H1 (cell line): ENCODE measurements around the gene WDR1. TPM values are rescaled to one million over a fixed set of nuclear protein-coding genes. Genes with fewer than 3 reads are reported as not detected.

Source experiments
- CTCF ChIA-PET: fragments of 300-600 bp; sonication (Branson Sonifier 250); formaldehyde crosslinking; loops from one replicate; lab custom pipeline; 2021; ENCODE audit not compliant: partially characterized antibody; lab: Charles Lee
- POLR2A ChIA-PET: fragments of 300-600 bp; sonication (Branson Sonifier 250); formaldehyde crosslinking; loops from one replicate; lab custom pipeline; 2021; ENCODE audit warnings: inconsistent platforms; ENCODE audit not compliant: partially characterized antibody; lab: Charles Lee
- DNase-seq, 2 experiments: peaks; one replicate each; pipeline versions ENCODE4 v3.0.0 to v3.0.0-alpha.2; 2010 to 2022; ENCODE audit warnings: low spot score in 2 of 2, low read depth in 1 of 2, mixed read lengths in 1 of 2
- FAIRE-seq: peaks from 2 replicates; lab custom pipeline; 2011; peaks lifted over from hg19 to GRCh38; lab: Jason Lieb, UNC
- H2AFZ ChIP-seq: 2 replicates; pipeline ENCODE4 v1.8.1; 2012; ENCODE audit warnings: low read length, inconsistent platforms
- H2AK5ac ChIP-seq: 2 replicates; pipeline ENCODE4 v1.6.1; 2013; ENCODE audit warnings: low read depth, low read length
- H2BK120ac ChIP-seq: replicated peaks from 2 replicates; pipeline ENCODE3; 2013; ENCODE audit warnings: low read depth, low read length, inconsistent platforms
- H2BK12ac ChIP-seq: 2 replicates; pipeline ENCODE4 v1.6.1; 2013; ENCODE audit warnings: low read depth, low read length
- H2BK15ac ChIP-seq: 2 replicates; pipeline ENCODE4 v1.6.1; 2013; ENCODE audit warnings: low read length
- H2BK20ac ChIP-seq: 2 replicates; pipeline ENCODE4 v1.6.1; 2013; ENCODE audit warnings: low read length
- H2BK5ac ChIP-seq: 2 replicates; pipeline ENCODE4 v1.6.1; 2013; ENCODE audit warnings: low read depth, low read length
- H3K14ac ChIP-seq: 2 replicates; pipeline ENCODE4 v1.6.1; 2013; ENCODE audit warnings: inconsistent platforms; ENCODE audit not compliant: insufficient read length
- H3K18ac ChIP-seq: 2 replicates; pipeline ENCODE4 v1.6.1; 2013; ENCODE audit warnings: low read length; ENCODE audit errors: extremely low read depth
- H3K23ac ChIP-seq: 2 replicates; pipeline ENCODE4 v1.6.1; 2013; ENCODE audit warnings: inconsistent platforms; ENCODE audit not compliant: insufficient read length
- H3K23me2 ChIP-seq: 2 replicates; pipeline ENCODE4 v1.6.1; 2013; ENCODE audit warnings: low read depth, low read length
- H3K27ac ChIP-seq: 2 replicates; pipeline ENCODE4 v1.6.1; 2011; ENCODE audit warnings: low read depth, low read length, inconsistent platforms
- H3K27me3 ChIP-seq, 4 experiments: replicated peaks in 1 of 4; 1 replicate in 1 of 4; 2 replicates in 3 of 4; pipeline versions ENCODE4 v1.6.1 to v1.8.1; 2011 to 2013; ENCODE audit warnings: low read length in 3 of 4, mild to moderate bottlenecking in 3 of 4, inconsistent platforms in 2 of 4, mixed read lengths in 2 of 4, moderate library complexity in 1 of 4; ENCODE audit not compliant: control insufficient read depth in 3 of 4, insufficient read depth in 3 of 4; ENCODE audit errors: extremely low read depth in 1 of 4
- H3K36me3 ChIP-seq, 4 experiments: 2 replicates each; pipeline versions ENCODE4 v1.6.1 to v1.8.1; 2011 to 2013; ENCODE audit warnings: mild to moderate bottlenecking in 4 of 4, low read length in 3 of 4, moderate library complexity in 2 of 4, control low read depth in 1 of 4, inconsistent platforms in 1 of 4; ENCODE audit not compliant: insufficient read depth in 4 of 4, control insufficient read depth in 2 of 4
- H3K4ac ChIP-seq: replicated peaks from 2 replicates; pipeline ENCODE3; 2013; ENCODE audit warnings: low read length, low read depth, mixed read lengths, inconsistent platforms; ENCODE audit not compliant: insufficient read length
- H3K4me1 ChIP-seq, 4 experiments: replicated peaks in 1 of 4; 1 replicate in 1 of 4; 2 replicates in 3 of 4; pipeline versions ENCODE4 v1.6.1 to v1.8.1; 2011 to 2013; ENCODE audit warnings: low read length in 3 of 4, inconsistent platforms in 2 of 4, mixed read lengths in 1 of 4; ENCODE audit not compliant: insufficient read depth in 4 of 4, control insufficient read depth in 3 of 4
- H3K4me2 ChIP-seq, 2 experiments: 2 replicates each; pipeline versions ENCODE4 v1.6.1 to v1.8.1; 2011 to 2013; ENCODE audit warnings: low read depth in 2 of 2, low read length in 2 of 2, control low read depth in 1 of 2, inconsistent platforms in 1 of 2, mild to moderate bottlenecking in 1 of 2; ENCODE audit not compliant: insufficient read depth in 1 of 2
- H3K4me3 ChIP-seq, 4 experiments: fragments of 200-600, 300-600 bp in 1 of 4; sonication (generic), shearing (Covaris generic), sonication (Bioruptor Twin) in 1 of 4; 2 replicates each; pipeline versions ENCODE4 v1.5.1 to v1.8.1; 2011 to 2016; ENCODE audit warnings: low read length in 4 of 4, low read depth in 3 of 4, control low read depth in 2 of 4, inconsistent platforms in 2 of 4, mild to moderate bottlenecking in 2 of 4, mixed read lengths in 1 of 4, moderate library complexity in 1 of 4; ENCODE audit not compliant: insufficient read depth in 2 of 4; ENCODE audit errors: extremely low read depth in 1 of 4
- H3K56ac ChIP-seq: replicated peaks from 2 replicates; pipeline ENCODE3; 2013; ENCODE audit warnings: low read depth, mild to moderate bottlenecking, mixed read lengths, low read length, inconsistent platforms; ENCODE audit not compliant: insufficient read length
- H3K79me1 ChIP-seq: 2 replicates; pipeline ENCODE4 v1.6.1; 2013; ENCODE audit warnings: low read depth, low read length, control low read depth
- H3K79me2 ChIP-seq, 2 experiments: 2 replicates each; pipeline versions ENCODE4 v1.6.1 to v1.8.1; 2012 to 2013; ENCODE audit warnings: low read length in 2 of 2, mild to moderate bottlenecking in 2 of 2, inconsistent platforms in 1 of 2; ENCODE audit not compliant: insufficient read depth in 2 of 2, control insufficient read depth in 1 of 2
- H3K9ac ChIP-seq, 4 experiments: replicated peaks in 1 of 4; 1 replicate in 1 of 4; 2 replicates in 3 of 4; pipeline versions ENCODE4 v1.6.1 to v1.8.1; 2011 to 2013; ENCODE audit warnings: low read depth in 3 of 4, low read length in 3 of 4, control low read depth in 2 of 4, mild to moderate bottlenecking in 2 of 4, moderate library complexity in 2 of 4, inconsistent platforms in 1 of 4; ENCODE audit errors: extremely low read depth in 1 of 4
- H3K9me3 ChIP-seq, 2 experiments: 2 replicates each; pipeline versions ENCODE4 v1.6.1 to v1.8.1; 2012 to 2013; ENCODE audit warnings: mild to moderate bottlenecking in 2 of 2, moderate library complexity in 2 of 2, control low read depth in 1 of 2, inconsistent platforms in 1 of 2, low read depth in 1 of 2, low read length in 1 of 2, mixed read lengths in 1 of 2; ENCODE audit not compliant: insufficient read depth in 2 of 2
- H4K20me1 ChIP-seq, 2 experiments: replicated peaks in 1 of 2; 2 replicates each; pipeline versions ENCODE3 to v1.8.1; 2011 to 2013; ENCODE audit warnings: inconsistent platforms in 2 of 2, low read length in 2 of 2, mild to moderate bottlenecking in 1 of 2; ENCODE audit not compliant: insufficient read depth in 2 of 2, control insufficient read depth in 1 of 2
- H4K5ac ChIP-seq: 2 replicates; pipeline ENCODE4 v1.6.1; 2013; ENCODE audit warnings: low read length, low read depth, mixed read lengths, inconsistent platforms; ENCODE audit not compliant: insufficient read length
- H4K8ac ChIP-seq: 2 replicates; pipeline ENCODE4 v1.8.0; 2013; ENCODE audit warnings: mild to moderate bottlenecking, moderate library complexity, low read length, inconsistent platforms; ENCODE audit not compliant: insufficient read depth; ENCODE audit errors: extremely low read depth
- H4K91ac ChIP-seq: replicated peaks from 2 replicates; pipeline ENCODE3; 2013; ENCODE audit warnings: low read length, mixed read lengths, inconsistent platforms; ENCODE audit not compliant: insufficient read length
- CHD2 ChIP-seq: IDR thresholded peaks from 2 replicates; pipeline ENCODE4 v1.6.1; 2012; ENCODE audit warnings: low read length, improper control_type of control experiment
- EZH2 ChIP-seq: fragments of 200-600 bp; sonication (generic); IDR thresholded peaks from 2 replicates; pipeline ENCODE4 v1.7.1; 2012; ENCODE audit warnings: low read depth, mild to moderate bottlenecking, moderate library complexity, low read length, inconsistent platforms; ENCODE audit not compliant: severe bottlenecking
- GTF2F1 ChIP-seq: IDR thresholded peaks from 2 replicates; pipeline ENCODE4 v1.6.1; 2012; ENCODE audit warnings: low read depth, low read length, improper control_type of control experiment, borderline replicate concordance
- NANOG ChIP-seq: IDR thresholded peaks from 2 replicates; pipeline ENCODE4 v1.6.1; 2011; ENCODE audit warnings: low read length, low read depth, mild to moderate bottlenecking, inconsistent platforms; ENCODE audit not compliant: insufficient read depth, poor library complexity, severe bottlenecking
- TBP ChIP-seq: IDR thresholded peaks from 2 replicates; pipeline ENCODE4 v1.6.1; 2011; ENCODE audit warnings: low read depth, low read length, improper control_type of control experiment
- WGBS, 2 experiments: shearing (Covaris generic) in 1 of 2; methylation state at CpG; one replicate each; pipeline versions ENCODE4 v1.1.6 to v1.1.7; 2013 to 2015; ENCODE audit warnings: low lambda C conversion rate in 2 of 2, mixed read lengths in 2 of 2, inconsistent platforms in 1 of 2, low coverage in 1 of 2, missing lambda C conversion rate in 1 of 2; ENCODE audit not compliant: insufficient replicate concordance in 2 of 2, insufficient coverage in 1 of 2, insufficient read length in 1 of 2; ENCODE audit errors: extremely low coverage in 1 of 2, missing lambda C conversion rate in 1 of 2; 5-methylcytosine and 5-hydroxymethylcytosine counted together
- polyA plus RNA-seq, 7 experiments: library from polyadenylated mRNA; depleted of rRNA in 3 of 7; stranded (reverse) in 5 of 7; unstranded in 2 of 7; fragments of >200 nt in 5 of 7; fragments of 200-250 nt in 2 of 7; gene quantifications; 1 replicate in 5 of 7; 2 replicates in 1 of 7; 4 replicates in 1 of 7; pipeline versions ENCODE4 v1.2.1 to v1.2.3, GENCODE V29; 2011 to 2013; ENCODE audit warnings: missing spikeins in 2 of 7, mixed read lengths in 2 of 7
- total RNA-seq: library from RNA; stranded (reverse); fragmentation: NEBNext Ultra II Directional; extraction: Animal tissue kit (Norgen Biotek cat#: 25700); gene quantifications from 2 replicates; pipeline ENCODE4 v1.2.1, GENCODE V29; 2021

WDR1 gene
- total and polyA plus RNA-seq, 2 of the 8 experiments (the other 6 are each of a cell fraction or from before 2014, with no cell fraction given) = 315 to 377 TPM

DNA sequence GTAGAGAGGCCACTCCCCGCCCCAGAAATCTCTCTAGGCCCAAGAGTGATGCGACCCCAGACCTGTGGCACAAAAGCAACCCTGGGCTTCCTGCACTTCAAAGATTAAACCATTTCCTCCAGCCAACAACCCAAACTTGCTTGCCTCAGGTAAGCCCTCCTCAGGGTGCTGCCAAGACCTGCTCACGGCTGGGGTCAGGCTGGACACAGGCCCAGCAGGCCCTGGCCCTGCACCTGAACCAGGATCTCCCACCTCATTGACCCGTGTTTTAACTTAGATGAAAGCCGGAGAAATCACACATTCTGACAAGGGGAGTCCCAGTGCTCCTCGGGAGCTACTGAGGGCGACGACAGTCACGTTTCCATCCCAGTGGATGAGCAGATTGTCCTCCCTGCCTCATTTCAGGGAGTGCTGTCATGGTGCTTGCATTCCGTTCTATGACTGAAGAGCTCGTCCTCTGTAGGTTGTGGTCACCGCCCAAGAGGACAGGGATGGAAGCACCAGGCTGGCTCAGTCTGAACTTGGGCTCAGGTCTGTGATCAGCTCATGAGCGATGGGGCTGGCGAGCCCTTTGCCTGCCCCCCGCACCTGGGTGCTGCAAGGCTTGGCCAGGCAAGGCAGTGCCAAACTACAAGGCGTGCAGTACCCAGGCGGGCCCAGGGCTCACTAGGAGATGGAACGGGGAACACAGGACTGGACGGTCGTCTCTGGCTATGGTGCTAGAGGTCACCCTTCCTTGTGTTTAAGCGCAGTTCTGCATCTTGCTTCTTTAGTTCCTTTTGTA is 25.9 kb downstream of the WDR1 start:
- no peaks in the 10 kb centered on the region; the same call in 1 of the 2 replicates for H3K23me2 ChIP-seq
- H2BK120ac ChIP-seq = no peak overlapping the region
- peaks cover 47 to 89% (median 75%) of the 10 kb centered on the region in 4 experiments for H3K36me3 ChIP-seq
- H3K4ac ChIP-seq = no peak overlapping the region
- H3K4me2 ChIP-seq = no peak overlapping the region
- FAIRE-seq (no peak), DNase-seq (no peak)
- H3K79me1 ChIP-seq = peaks cover 27% of the 10 kb centered on the region
- no peak for TF ChIP-seq GTF2F1
- no peak for TF ChIP-seq NANOG
- no peak for TF ChIP-seq EZH2
- no peak for TF ChIP-seq CHD2
- no peak for TF ChIP-seq TBP
- no peak overlapping the region for H3K9ac ChIP-seq
- H3K9me3 ChIP-seq = no peaks in the 10 kb centered on the region
- no peak overlapping the region for H2BK5ac ChIP-seq
- no peak overlapping the region for H2BK15ac ChIP-seq
- no peaks in the 10 kb centered on the region for H3K27me3 ChIP-seq
- H3K23ac ChIP-seq = no peak overlapping the region
- no peak overlapping the region for H2BK12ac ChIP-seq
- POLR2A ChIA-PET = interaction anchor here (0.6 to 14.7 kb wide), 5 partner anchors 18 to 352 kb away, joined by 3 to 197 read pairs (median 6); partner anchors contain the start of gene WDR1
- no peak overlapping the region for H4K91ac ChIP-seq
- CTCF ChIA-PET = interaction anchor here (1.0 to 4.5 kb wide), 9 partner anchors 8 to 96 kb away, joined by 3 to 29 read pairs (median 10); no protein-coding TSS in a partner anchor
- no peak overlapping the region for H3K27ac ChIP-seq
- H3K56ac ChIP-seq = no peak overlapping the region
- 87% methylated on average over 21 of the region's 21 CpGs; no CpG with 5 or more reads in 1 of the 2 experiments for WGBS, 2 experiments
- H2AFZ ChIP-seq = no peak overlapping the region
- H3K18ac ChIP-seq = no peak overlapping the region
- H3K14ac ChIP-seq = no peak overlapping the region
- H4K20me1 ChIP-seq = peaks cover 35 to 57% of the 10 kb centered on the region in 2 experiments
- H4K8ac ChIP-seq = no peak overlapping the region; the same call in 1 of the 2 replicates
- H4K5ac ChIP-seq = no peak overlapping the region
- H3K79me2 ChIP-seq = peaks cover 0 to 63% of the 10 kb centered on the region in 2 experiments; a peak in 2 of 4 replicates
- H3K4me1 ChIP-seq = peaks cover 0 to 16% (median 9%) of the 10 kb centered on the region in 4 experiments; a peak in 5 of 7 replicates
- H3K4me3 ChIP-seq = no peak overlapping the region
- no peak overlapping the region for H2BK20ac ChIP-seq
- no peak overlapping the region for H2AK5ac ChIP-seq
